ENCODE measurements around the gene ARFIP1.

ARFIP1 gene

DNA sequence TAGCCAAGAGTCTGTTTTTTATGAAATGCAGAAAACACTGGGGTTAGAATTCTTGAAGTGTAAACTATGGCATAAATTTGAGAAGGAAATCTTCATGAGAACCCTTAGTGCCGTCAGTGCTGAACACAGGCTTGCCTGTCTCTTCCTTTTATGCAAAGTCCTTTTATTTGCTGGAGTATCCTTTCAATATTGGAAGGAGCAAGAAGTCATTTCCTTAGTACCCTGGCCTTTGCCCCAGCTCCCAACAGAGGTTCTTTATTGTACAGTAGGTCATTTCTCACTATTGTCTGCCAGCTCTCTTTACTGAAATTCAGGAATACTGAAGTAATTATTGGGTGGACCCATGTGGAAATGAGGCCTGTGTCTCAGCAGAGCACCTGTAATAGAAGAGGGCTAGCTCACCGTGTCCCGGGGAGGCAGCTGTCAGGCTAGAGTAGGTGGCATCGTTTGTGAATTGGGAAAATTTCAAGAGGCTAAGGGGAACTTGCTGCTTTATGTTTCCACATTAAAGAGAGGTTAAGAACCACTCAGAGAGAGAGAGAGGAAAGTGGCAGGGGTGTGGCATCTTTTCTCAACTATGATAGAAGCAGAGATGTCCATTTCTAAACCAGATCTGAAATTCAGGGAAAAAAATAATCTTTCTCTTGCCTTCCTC lies 165.0 kb downstream of the ARFIP1 start:
- H3K27ac ChIP-seq: no peak overlapping the region
- no peak for TF ChIP-seq ZFX (IDR thresholded peaks at IDR 0.05)
- TF ChIP-seq, protein P1, sequence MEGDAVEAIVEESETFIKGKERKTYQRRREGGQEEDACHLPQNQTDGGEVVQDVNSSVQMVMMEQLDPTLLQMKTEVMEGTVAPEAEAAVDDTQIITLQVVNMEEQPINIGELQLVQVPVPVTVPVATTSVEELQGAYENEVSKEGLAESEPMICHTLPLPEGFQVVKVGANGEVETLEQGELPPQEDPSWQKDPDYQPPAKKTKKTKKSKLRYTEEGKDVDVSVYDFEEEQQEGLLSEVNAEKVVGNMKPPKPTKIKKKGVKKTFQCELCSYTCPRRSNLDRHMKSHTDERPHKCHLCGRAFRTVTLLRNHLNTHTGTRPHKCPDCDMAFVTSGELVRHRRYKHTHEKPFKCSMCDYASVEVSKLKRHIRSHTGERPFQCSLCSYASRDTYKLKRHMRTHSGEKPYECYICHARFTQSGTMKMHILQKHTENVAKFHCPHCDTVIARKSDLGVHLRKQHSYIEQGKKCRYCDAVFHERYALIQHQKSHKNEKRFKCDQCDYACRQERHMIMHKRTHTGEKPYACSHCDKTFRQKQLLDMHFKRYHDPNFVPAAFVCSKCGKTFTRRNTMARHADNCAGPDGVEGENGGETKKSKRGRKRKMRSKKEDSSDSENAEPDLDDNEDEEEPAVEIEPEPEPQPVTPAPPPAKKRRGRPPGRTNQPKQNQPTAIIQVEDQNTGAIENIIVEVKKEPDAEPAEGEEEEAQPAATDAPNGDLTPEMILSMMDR (conservative IDR thresholded peaks at IDR 0.05): no peak

- TF ChIP-seq, protein P1 (conservative IDR thresholded peaks at IDR 0.05): no peak
- no peak for TF ChIP-seq ZFX (IDR thresholded peaks at IDR 0.05)
- H3K27ac ChIP-seq: no peak overlapping the region
Measured at GRCh38 chr4:152945639-152946038, 165.9 kb downstream of the ARFIP1 start.

GRCh38 chr4:152946446-152946845 lies 166.7 kb downstream of the ARFIP1 start:
- no peak overlapping the region for H3K27ac ChIP-seq
- TF ChIP-seq ZFX (IDR thresholded peaks at IDR 0.05): no peak
- TF ChIP-seq, protein P1 (conservative IDR thresholded peaks at IDR 0.05): no peak

- H3K27ac ChIP-seq: no peak overlapping the region
Measured at GRCh38 chr4:152947311-152947710, 167.6 kb downstream of the ARFIP1 start.

DNA sequence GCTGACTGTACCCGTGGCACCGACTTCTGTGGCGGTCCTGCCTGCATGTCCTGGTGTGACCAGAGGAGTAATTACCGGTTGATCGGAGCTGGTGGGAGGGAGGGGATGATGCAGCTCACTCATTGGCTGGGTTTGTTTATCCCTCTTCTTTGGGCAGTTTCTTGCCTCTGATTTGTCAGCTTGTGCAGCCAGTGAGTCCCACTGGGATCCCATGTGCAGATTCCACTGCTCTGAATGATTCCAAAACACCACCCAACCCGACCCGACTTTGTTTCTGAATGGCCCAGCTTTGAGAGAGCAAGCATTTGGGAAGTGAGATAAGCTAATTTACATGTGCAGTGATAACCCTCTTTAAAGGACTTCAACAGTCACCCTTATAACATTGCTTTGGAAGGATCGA lies 170.2 kb downstream of the ARFIP1 start:
- no peak overlapping the region for H3K27ac ChIP-seq

More at GRCh38 chr4:152947311-152947710, 167.6 kb downstream of the ARFIP1 start:
- TF ChIP-seq, protein P1 (conservative IDR thresholded peaks at IDR 0.05): no peak
- TF ChIP-seq ZFX (IDR thresholded peaks at IDR 0.05): no peak

GRCh38 chr4:152950402-152951274 lies 170.9 kb downstream of the ARFIP1 start:
- H3K27ac ChIP-seq: no peak overlapping the region
- TF ChIP-seq ZFX (IDR thresholded peaks at IDR 0.05): no peak
- TF ChIP-seq, protein P1 (conservative IDR thresholded peaks at IDR 0.05): no peak

More for the DNA sequence above, 170.2 kb downstream of the ARFIP1 start:
- TF ChIP-seq, protein P1 (conservative IDR thresholded peaks at IDR 0.05): no peak
- no peak for TF ChIP-seq ZFX (IDR thresholded peaks at IDR 0.05)

DNA sequence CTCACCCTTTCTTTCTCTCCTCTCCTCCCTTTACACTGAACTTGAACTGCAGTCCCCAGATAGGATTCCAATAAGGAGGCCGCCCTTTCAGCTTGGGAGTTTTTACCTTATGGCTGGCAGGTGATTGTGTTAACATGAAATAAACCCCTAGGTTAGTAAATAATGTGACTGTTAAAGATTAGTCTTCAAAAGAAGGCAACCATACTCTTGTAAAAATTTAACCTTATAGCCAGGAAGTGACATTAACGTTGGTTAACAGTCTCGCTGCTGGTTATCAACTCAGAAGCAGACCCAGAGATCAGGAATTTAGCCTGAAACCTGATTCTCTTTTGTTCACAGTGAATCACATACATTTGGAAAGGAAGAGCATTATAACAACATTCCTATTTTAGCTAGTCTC lies 171.6 kb downstream of the ARFIP1 start:
- H3K27ac ChIP-seq: no peak overlapping the region
- TF ChIP-seq ZFX (IDR thresholded peaks at IDR 0.05): no peak
- TF ChIP-seq, protein P1 (conservative IDR thresholded peaks at IDR 0.05): no peak

All from C4-2B (cell line).